ENCODE measurements around the gene JAKMIP2. TPM values are rescaled to one million over a fixed set of nuclear protein-coding genes. Genes with fewer than 3 reads are reported as not detected.

JAKMIP2 gene
- total RNA-seq, 2 experiments from 2014 or later = 0.99 to 1.1 TPM

GRCh38 chr5:147544556-147544955 is 238.0 kb downstream of the JAKMIP2 start:
- intact Hi-C loops (cut with micrococcal nuclease) = no loop called here
- no peaks in the 10 kb centered on the region for H3K36me3 Mint-ChIP-seq
- POLR2A ChIA-PET = no interaction called here
- DNase-seq = no peak
- no peaks in the 10 kb centered on the region for H3K4me1 Mint-ChIP-seq (ENCODE audit: low read depth)
- no peaks in the 10 kb centered on the region for H3K27me3 Mint-ChIP-seq
- no peaks in the 10 kb centered on the region for H3K9me3 Mint-ChIP-seq
- CTCF ChIA-PET = interaction anchor here (0.6 kb wide), 1 partner anchor 1725 kb away, joined by 4 read pairs; no protein-coding TSS in a partner anchor
- no peak overlapping the region for H3K27ac Mint-ChIP-seq
- H3K4me3 Mint-ChIP-seq = no peak overlapping the region

DNA sequence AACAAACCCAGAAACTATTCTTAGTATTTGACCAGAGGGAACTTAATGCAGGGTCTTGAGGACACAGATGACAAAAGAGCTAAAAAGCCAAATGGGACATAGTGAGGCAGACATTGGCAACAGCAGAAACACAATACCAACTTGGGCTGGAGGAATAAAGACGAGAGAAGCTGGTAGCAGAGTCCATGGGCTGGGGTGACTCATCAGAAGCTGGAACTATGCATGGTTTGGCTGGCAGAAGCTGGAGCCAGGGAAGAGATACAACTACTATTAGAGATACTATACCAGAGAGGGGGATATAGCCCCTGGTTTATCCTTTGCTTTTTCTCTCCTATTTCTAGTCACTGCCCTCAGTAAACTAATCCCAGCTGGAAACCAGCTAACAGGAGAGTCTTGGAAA is 243.5 kb downstream of the JAKMIP2 start:
- no peak overlapping the region for H3K4me3 Mint-ChIP-seq
- no peaks in the 10 kb centered on the region for H3K4me1 Mint-ChIP-seq (ENCODE audit: low read depth)
- intact Hi-C loops (cut with micrococcal nuclease) = no loop called here
- POLR2A ChIA-PET = no interaction called here
- H3K27ac Mint-ChIP-seq = no peak overlapping the region
- CTCF ChIA-PET = no interaction called here
- no peak for DNase-seq
- no peaks in the 10 kb centered on the region for H3K27me3 Mint-ChIP-seq
- H3K9me3 Mint-ChIP-seq = no peaks in the 10 kb centered on the region
- H3K36me3 Mint-ChIP-seq = no peaks in the 10 kb centered on the region

- intact Hi-C loops (cut with micrococcal nuclease) = no loop called here
- CTCF ChIA-PET = no interaction called here
- no peaks in the 10 kb centered on the region for H3K36me3 Mint-ChIP-seq
Measured at GRCh38 chr5:147538236-147538635, 244.3 kb downstream of the JAKMIP2 start.

More at GRCh38 chr5:147538236-147538635, 244.3 kb downstream of the JAKMIP2 start:
- H3K9me3 Mint-ChIP-seq = no peaks in the 10 kb centered on the region
- H3K27ac Mint-ChIP-seq = no peak overlapping the region
- H3K4me1 Mint-ChIP-seq (ENCODE audit: low read depth) = no peaks in the 10 kb centered on the region
- no peak for DNase-seq
- POLR2A ChIA-PET = no interaction called here
- no peaks in the 10 kb centered on the region for H3K27me3 Mint-ChIP-seq
- H3K4me3 Mint-ChIP-seq = no peak overlapping the region

Other genes with a start within 250 kb of the JAKMIP2 start
- gene SPINK1, start 48.9 kb upstream of the JAKMIP2 start, total RNA-seq = not detected
- not detected for gene SCGB3A2, start 96.0 kb upstream of the JAKMIP2 start, total RNA-seq
- not detected for gene C5orf46, start 123.8 kb upstream of the JAKMIP2 start, total RNA-seq

All from activated CD4-positive, alpha-beta memory T cell treated with anti-CD3 and anti-CD28 coated beads for 36 hours (primary cell).